ENCODE data around the gene MYO9B. TPM values are rescaled to one million over a fixed set of nuclear protein-coding genes. Genes with fewer than 3 reads are reported as not detected.

The MYO9B gene
- total and polyA plus RNA-seq, 9 of the 15 experiments (the other 6 are each of a cell fraction or from before 2014, with no cell fraction given): 2.4 to 77.6 (median 23.0) TPM

DNA sequence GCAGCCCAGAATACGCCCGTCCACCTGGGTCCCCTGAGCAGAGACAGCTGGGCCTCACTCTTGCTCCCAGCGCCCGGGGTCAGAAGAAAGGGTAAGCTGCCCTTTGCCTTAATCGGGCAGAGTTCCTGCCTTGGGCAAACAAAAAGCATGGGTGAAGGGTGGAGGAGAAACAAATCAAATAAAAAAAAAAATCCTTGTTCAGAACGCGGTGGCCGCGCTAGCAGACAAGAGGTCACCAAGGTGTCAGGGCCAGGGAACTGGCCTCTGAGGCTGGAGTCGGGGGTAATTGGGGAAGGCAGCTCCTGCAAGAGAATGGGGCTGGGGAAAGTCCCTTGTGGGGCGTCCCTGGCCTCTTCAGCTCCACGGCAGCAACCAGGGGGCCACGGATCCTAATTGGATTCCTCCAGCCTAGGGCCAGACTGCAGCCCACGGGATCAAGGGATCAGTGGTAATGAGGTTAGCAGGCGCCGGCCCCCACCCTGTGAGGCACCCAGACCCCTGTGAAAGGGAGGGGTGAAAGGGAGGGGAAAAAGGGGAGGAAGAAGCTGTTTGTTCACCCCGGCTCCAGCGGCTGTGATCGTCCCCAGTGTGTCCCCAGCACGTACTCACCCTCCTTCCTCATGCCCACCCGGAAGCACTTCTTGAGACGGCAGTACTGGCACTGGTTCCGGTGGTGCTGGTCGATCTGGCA lies 164.6 kb downstream of the MYO9B start:
- H4K20me1 ChIP-seq (replicated peaks; ENCODE audit: control insufficient read depth, insufficient read depth, low read length): peaks cover 15% of the 10 kb centered on the region
- no peaks in the 10 kb centered on the region for H3K9me3 ChIP-seq (replicated peaks; ENCODE audit: control insufficient read depth, insufficient read depth, low read depth, low read length)
- peaks cover 65% of the 10 kb centered on the region for H3K79me2 ChIP-seq (ENCODE audit: control insufficient read depth, insufficient read depth, low read length)
- in situ Hi-C loops (cut with MboI): no loop called here
- ChIA-PET POLR2A (interaction anchor here (0.7 to 11.3 kb wide), 4 partner anchors 14 to 559 kb away, joined by 3 to 129 read pairs (median 4); partner anchors contain the start of genes DDA1, OCEL1 and USE1), CTCF (ENCODE audit: low intra/inter-chr PET ratio) (no interaction called here)
- intact Hi-C loops (cut with micrococcal nuclease): no loop called here
- 78% methylated on average over 19 of the region's 24 CpGs for WGBS (ENCODE audit: insufficient coverage, low coverage, missing lambda C conversion rate)
- FAIRE-seq: no peak
- H3K27ac ChIP-seq (ENCODE audit: extremely low read depth, low read depth, low read length): no peak overlapping the region
- ATAC-seq: no peak
- no peak overlapping the region for H3K4me2 ChIP-seq (ENCODE audit: insufficient read depth, low read length)
- H3K27me3 ChIP-seq (ENCODE audit: control insufficient read depth in 2 of 2, insufficient read depth in 2 of 2, low read length in 2 of 2): no peaks in the 10 kb centered on the region
- no peak for DNase-seq (ENCODE audit: extremely low read depth in 1 of 4, low spot score in 3 of 4)
- no peaks in the 10 kb centered on the region for H3K9me1 ChIP-seq (ENCODE audit: control insufficient read depth, insufficient read depth, low read length)
- no peak overlapping the region for H2AFZ ChIP-seq (ENCODE audit: low read depth, low read length)
- peak overlapping the region in 1 of 2 experiments; percentile 24; a peak in 2 of 4 replicates for H3K9ac ChIP-seq (ENCODE audit: insufficient read depth in 1 of 2, low read depth in 2 of 2, low read length in 2 of 2)
- no TSS peak for BruUV-seq (replicated peaks)
- H3K4me3 ChIP-seq: no peak overlapping the region
- H3K36me3 ChIP-seq (ENCODE audit: control insufficient read depth, insufficient read depth, low read length): peaks cover 45% of the 10 kb centered on the region; the same call in 2 of the 3 replicates
- peaks cover 20 to 62% of the 10 kb centered on the region in 2 experiments for H3K4me1 ChIP-seq (replicated peaks in 1 of 2; ENCODE audit: control insufficient read depth in 2 of 2, insufficient read depth in 2 of 2, low read length in 2 of 2)
- TF ChIP-seq KLF1 (tag; IDR thresholded peaks at IDR 0.05) (no peak), CBX2 (IDR thresholded peaks at IDR 0.05; ENCODE audit: insufficient read depth, low read length, poor library complexity, severe bottlenecking) (no peak), CBFA2T2 (conservative IDR thresholded peaks at IDR 0.05) (no peak), ZBTB33 (CRISPR knock-in tag; IDR thresholded peaks at IDR 0.05) (0 out of 2 replicates have a peak, but pooled peaks have one; percentile 16)
- TF ChIP-seq, protein P1, sequence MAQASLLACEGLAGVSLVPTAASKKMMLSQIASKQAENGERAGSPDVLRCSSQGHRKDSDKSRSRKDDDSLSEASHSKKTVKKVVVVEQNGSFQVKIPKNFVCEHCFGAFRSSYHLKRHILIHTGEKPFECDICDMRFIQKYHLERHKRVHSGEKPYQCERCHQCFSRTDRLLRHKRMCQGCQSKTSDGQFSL (CRISPR knock-in tag; IDR thresholded peaks at IDR 0.05): peak; percentile 77; the same call in 1 of the 2 replicates
- TF ChIP-seq, protein P1 (tag; IDR thresholded peaks at IDR 0.05): no peak
